HepG2 (cell line): ENCODE measurements around the gene SH3BP2. TPM values are rescaled to one million over a fixed set of nuclear protein-coding genes. Genes with fewer than 3 reads are reported as not detected.

Source experiments
- FLYWCH1 ChIP-seq: sonication (generic); formaldehyde crosslinking; IDR thresholded peaks from 2 replicates; pipeline ENCODE4 v1.8.1; 2023; ENCODE audit warnings: mild to moderate bottlenecking, missing genetic modification reagents
- GATA4 ChIP-seq: sonication (generic); IDR thresholded peaks from 2 replicates; pipeline ENCODE4 v1.6.1; 2016; ENCODE audit warnings: antibody characterized with exemption, low read depth, borderline replicate concordance
- HNF4A ChIP-seq: sonication (generic); formaldehyde crosslinking; IDR thresholded peaks from 2 replicates; pipeline ENCODE4 v1.4.0; 2020; ENCODE audit warnings: missing genetic modification reagents
- HNF4G ChIP-seq, 2 experiments: sonication (generic) in 1 of 2; formaldehyde crosslinking in 1 of 2; IDR thresholded peaks; 2 replicates each; pipeline versions ENCODE4 v1.4.0 to v1.6.1; 2011 to 2020; ENCODE audit warnings: borderline replicate concordance in 2 of 2, low read depth in 2 of 2, mild to moderate bottlenecking in 2 of 2, low read length in 1 of 2, missing genetic modification reagents in 1 of 2, moderate library complexity in 1 of 2
- KAT7 ChIP-seq: IDR thresholded peaks from 2 replicates; pipeline ENCODE4 v1.6.1; 2018; ENCODE audit warnings: borderline replicate concordance, missing compliant biosample characterization
- MIXL1 ChIP-seq: IDR thresholded peaks from 2 replicates; pipeline ENCODE4 v1.6.1; 2016
- MTF1 ChIP-seq: sonication (generic); formaldehyde crosslinking; IDR thresholded peaks from 2 replicates; pipeline ENCODE4 v1.5.0; 2020; ENCODE audit warnings: missing genetic modification reagents
- MYC ChIP-seq: sonication (generic); formaldehyde crosslinking; IDR thresholded peaks from 2 replicates; pipeline ENCODE4 v1.9.0; 2021; ENCODE audit warnings: missing genetic modification reagents, borderline replicate concordance
- RBFOX2 ChIP-seq: fragments of 200-400 bp; formaldehyde crosslinking; IDR thresholded peaks from 2 replicates; pipeline ENCODE4 v1.6.1; 2017; ENCODE audit warnings: low read depth, mild to moderate bottlenecking, low read length
- SMARCC2 ChIP-seq: fragments of 450-650 bp; IDR thresholded peaks from 2 replicates; pipeline ENCODE4 v1.6.1; 2017; ENCODE audit warnings: antibody characterized with exemption, mild to moderate bottlenecking
- SRY ChIP-seq: sonication (generic); formaldehyde crosslinking; IDR thresholded peaks from 2 replicates; pipeline ENCODE4 v1.8.0; 2022; ENCODE audit warnings: mild to moderate bottlenecking, missing genetic modification reagents
- TBL1XR1 ChIP-seq: fragments of 150-350 bp; IDR thresholded peaks from 2 replicates; pipeline ENCODE4 v1.6.1; 2014; ENCODE audit warnings: borderline replicate concordance, low read length; ENCODE audit not compliant: partially characterized antibody
- ZFYVE20 ChIP-seq: sonication (generic); formaldehyde crosslinking; IDR thresholded peaks from 2 replicates; pipeline ENCODE4 v1.8.0; 2023; ENCODE audit warnings: low read depth, mild to moderate bottlenecking, moderate library complexity, missing genetic modification reagents, borderline replicate concordance
- ZNF572 ChIP-seq: sonication (generic); formaldehyde crosslinking; IDR thresholded peaks from 2 replicates; pipeline ENCODE4 v1.5.1; 2020; ENCODE audit warnings: mild to moderate bottlenecking, missing genetic modification reagents
- polyA plus RNA-seq, 8 experiments: library from polyadenylated mRNA; depleted of rRNA in 3 of 8; stranded (reverse) in 7 of 8; unstranded in 1 of 8; fragments of >200 nt; fragmentation: Illumina TruSeq in 4 of 8; extraction: Trizol in 4 of 8; gene quantifications; 2 replicates each; pipeline versions ENCODE4 v1.2.1 to v1.2.3, GENCODE V29; 2011 to 2016; ENCODE audit warnings: low read depth in 4 of 8, missing spikeins in 1 of 8, mixed read lengths in 1 of 8; ENCODE audit not compliant: insufficient read depth in 1 of 8
- total RNA-seq, 5 experiments: library from RNA; depleted of rRNA; stranded (reverse); fragments of >200 nt; fragmentation: Illumina TruSeq; extraction: Trizol; gene quantifications; 2 replicates each; pipeline ENCODE4 v1.2.3, GENCODE V29; 2016; ENCODE audit warnings: low read depth in 1 of 5
- TF ChIP-seq, protein P1 (sequence below): sonication (generic); formaldehyde crosslinking; IDR thresholded peaks from 2 replicates; pipeline ENCODE4 v1.4.0; 2020; ENCODE audit warnings: missing genetic modification reagents
- TF ChIP-seq, protein P2 (sequence below): sonication (generic); formaldehyde crosslinking; IDR thresholded peaks from 2 replicates; pipeline ENCODE4 v1.4.0; 2020; ENCODE audit warnings: missing genetic modification reagents
- TF ChIP-seq, protein P3 (sequence below), 2 experiments: fragments of 450-650 bp in 1 of 2; sonication (generic) in 1 of 2; formaldehyde crosslinking; IDR thresholded peaks; 2 replicates each; pipeline versions ENCODE4 v1.5.0 to v1.8.0; 2020 to 2022; ENCODE audit warnings: mild to moderate bottlenecking in 1 of 2, missing genetic modification reagents in 1 of 2
- TF ChIP-seq, protein P4 (sequence below): sonication (generic); formaldehyde crosslinking; IDR thresholded peaks from 2 replicates; pipeline ENCODE4 v1.8.1; 2022; ENCODE audit warnings: low read depth, mild to moderate bottlenecking, missing genetic modification reagents

The SH3BP2 gene
- total and polyA plus RNA-seq, 2 of the 13 experiments (the other 11 are each of a cell fraction or from before 2014, with no cell fraction given), result 16.9 to 34.5 TPM

DNA sequence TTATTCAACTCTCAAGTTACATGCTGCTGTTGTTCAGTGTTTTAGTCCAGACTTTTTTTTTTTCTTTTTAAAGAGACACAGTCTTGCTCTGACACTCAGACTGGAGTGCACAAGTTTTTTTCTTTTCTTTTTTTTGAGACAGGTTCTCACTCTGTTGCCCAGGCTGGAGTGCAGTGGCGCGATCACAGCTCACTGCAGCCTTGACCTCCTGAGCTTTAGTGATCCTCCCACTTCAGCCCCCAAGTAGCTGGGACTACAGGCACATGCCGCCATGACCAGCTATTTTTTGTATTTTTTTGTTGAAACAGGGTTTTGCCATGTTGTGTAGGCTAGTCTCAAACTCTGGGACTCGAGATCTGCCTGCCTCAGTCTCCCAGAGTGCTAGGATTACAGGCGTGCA lies 62.7 kb downstream of the SH3BP2 start (continued):
- TF ChIP-seq, protein P1, sequence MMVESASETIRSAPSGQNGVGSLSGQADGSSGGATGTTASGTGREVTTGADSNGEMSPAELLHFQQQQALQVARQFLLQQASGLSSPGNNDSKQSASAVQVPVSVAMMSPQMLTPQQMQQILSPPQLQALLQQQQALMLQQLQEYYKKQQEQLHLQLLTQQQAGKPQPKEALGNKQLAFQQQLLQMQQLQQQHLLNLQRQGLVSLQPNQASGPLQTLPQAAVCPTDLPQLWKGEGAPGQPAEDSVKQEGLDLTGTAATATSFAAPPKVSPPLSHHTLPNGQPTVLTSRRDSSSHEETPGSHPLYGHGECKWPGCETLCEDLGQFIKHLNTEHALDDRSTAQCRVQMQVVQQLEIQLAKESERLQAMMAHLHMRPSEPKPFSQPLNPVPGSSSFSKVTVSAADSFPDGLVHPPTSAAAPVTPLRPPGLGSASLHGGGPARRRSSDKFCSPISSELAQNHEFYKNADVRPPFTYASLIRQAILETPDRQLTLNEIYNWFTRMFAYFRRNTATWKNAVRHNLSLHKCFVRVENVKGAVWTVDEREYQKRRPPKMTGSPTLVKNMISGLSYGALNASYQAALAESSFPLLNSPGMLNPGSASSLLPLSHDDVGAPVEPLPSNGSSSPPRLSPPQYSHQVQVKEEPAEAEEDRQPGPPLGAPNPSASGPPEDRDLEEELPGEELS (CRISPR knock-in tag), result peak; percentile 39; the same call in 1 of the 2 replicates
- no peak for TF ChIP-seq SMARCC2
- TF ChIP-seq, protein P2, sequence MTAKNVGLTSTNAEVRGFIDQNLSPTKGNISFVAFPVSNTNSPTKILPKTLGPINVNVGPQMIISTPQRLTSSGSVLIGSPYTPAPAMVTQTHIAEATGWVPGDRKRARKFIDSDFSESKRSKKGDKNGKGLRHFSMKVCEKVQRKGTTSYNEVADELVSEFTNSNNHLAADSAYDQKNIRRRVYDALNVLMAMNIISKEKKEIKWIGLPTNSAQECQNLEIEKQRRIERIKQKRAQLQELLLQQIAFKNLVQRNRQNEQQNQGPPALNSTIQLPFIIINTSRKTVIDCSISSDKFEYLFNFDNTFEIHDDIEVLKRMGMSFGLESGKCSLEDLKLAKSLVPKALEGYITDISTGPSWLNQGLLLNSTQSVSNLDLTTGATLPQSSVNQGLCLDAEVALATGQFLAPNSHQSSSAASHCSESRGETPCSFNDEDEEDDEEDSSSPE, result 0 out of 2 replicates have a peak, but pooled peaks have one; percentile 27
- no peak for TF ChIP-seq RBFOX2
- 0 out of 2 replicates have a peak, but pooled peaks have one; percentile 71 for TF ChIP-seq KAT7 (CRISPR knock-in tag)
- TF ChIP-seq, protein P3, sequence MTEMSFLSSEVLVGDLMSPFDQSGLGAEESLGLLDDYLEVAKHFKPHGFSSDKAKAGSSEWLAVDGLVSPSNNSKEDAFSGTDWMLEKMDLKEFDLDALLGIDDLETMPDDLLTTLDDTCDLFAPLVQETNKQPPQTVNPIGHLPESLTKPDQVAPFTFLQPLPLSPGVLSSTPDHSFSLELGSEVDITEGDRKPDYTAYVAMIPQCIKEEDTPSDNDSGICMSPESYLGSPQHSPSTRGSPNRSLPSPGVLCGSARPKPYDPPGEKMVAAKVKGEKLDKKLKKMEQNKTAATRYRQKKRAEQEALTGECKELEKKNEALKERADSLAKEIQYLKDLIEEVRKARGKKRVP (CRISPR knock-in tag; IDR thresholded peaks at IDR 0.05), result no peak
- TF ChIP-seq MYC (CRISPR knock-in tag), result peak; percentile 30; the same call in 1 of the 2 replicates
- TF ChIP-seq TBL1XR1, result no peak
- peak; percentile 79 for TF ChIP-seq HNF4A (CRISPR knock-in tag)
- TF ChIP-seq FLYWCH1, result no peak
- TF ChIP-seq ZFYVE20 (CRISPR knock-in tag), result no peak
- TF ChIP-seq SRY (CRISPR knock-in tag), result no peak
- TF ChIP-seq MTF1 (CRISPR knock-in tag), result no peak
- TF ChIP-seq MIXL1 (CRISPR knock-in tag), result 0 out of 2 replicates have a peak, but pooled peaks have one; percentile 25
- peak; percentile 4; the same call in 1 of the 2 replicates for TF ChIP-seq HNF4G (IDR thresholded peaks at IDR 0.05; ENCODE audit: borderline replicate concordance, low read depth, low read length)
- TF ChIP-seq HNF4G (CRISPR knock-in tag; IDR thresholded peaks at IDR 0.05; ENCODE audit: borderline replicate concordance, low read depth), result no peak
- TF ChIP-seq GATA4, result no peak
- TF ChIP-seq, protein P4, sequence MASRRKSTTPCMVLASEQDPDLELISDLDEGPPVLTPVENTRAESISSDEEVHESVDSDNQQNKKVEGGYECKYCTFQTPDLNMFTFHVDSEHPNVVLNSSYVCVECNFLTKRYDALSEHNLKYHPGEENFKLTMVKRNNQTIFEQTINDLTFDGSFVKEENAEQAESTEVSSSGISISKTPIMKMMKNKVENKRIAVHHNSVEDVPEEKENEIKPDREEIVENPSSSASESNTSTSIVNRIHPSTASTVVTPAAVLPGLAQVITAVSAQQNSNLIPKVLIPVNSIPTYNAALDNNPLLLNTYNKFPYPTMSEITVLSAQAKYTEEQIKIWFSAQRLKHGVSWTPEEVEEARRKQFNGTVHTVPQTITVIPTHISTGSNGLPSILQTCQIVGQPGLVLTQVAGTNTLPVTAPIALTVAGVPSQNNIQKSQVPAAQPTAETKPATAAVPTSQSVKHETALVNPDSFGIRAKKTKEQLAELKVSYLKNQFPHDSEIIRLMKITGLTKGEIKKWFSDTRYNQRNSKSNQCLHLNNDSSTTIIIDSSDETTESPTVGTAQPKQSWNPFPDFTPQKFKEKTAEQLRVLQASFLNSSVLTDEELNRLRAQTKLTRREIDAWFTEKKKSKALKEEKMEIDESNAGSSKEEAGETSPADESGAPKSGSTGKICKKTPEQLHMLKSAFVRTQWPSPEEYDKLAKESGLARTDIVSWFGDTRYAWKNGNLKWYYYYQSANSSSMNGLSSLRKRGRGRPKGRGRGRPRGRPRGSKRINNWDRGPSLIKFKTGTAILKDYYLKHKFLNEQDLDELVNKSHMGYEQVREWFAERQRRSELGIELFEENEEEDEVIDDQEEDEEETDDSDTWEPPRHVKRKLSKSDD, result 0 out of 2 replicates have a peak, but pooled peaks have one; percentile 34
- no peak for TF ChIP-seq ZNF572
